Caco-2 (cell line): ENCODE measurements around the gene PHGDH. TPM values are rescaled to one million over a fixed set of nuclear protein-coding genes. Genes with fewer than 3 reads are reported as not detected.

Experiments used
- BruUV-seq: library from RNA; stranded (reverse); fragments of 400-500 nt; replicated peaks from 2 replicates; lab custom pipeline; 2021; lab: Mats Ljungman, UMichigan
- CTCF ChIA-PET: fragments of 300-600 bp; sonication (Branson Sonifier 250); formaldehyde crosslinking; loops from one replicate; lab custom pipeline; 2022; ENCODE audit warnings: antibody characterized with exemption; lab: Charles Lee
- POLR2A ChIA-PET: fragments of 300-600 bp; sonication (Branson Sonifier 250); formaldehyde crosslinking; loops from one replicate; lab custom pipeline; 2022; ENCODE audit warnings: antibody characterized with exemption; lab: Charles Lee
- DNase-seq, 2 experiments: peaks; one replicate each; pipeline versions ENCODE4 v3.0.0 to v3.0.0-alpha.2; 2020 to 2022
- H3K27me3 ChIP-seq: replicated peaks from 2 replicates; pipeline ENCODE4 v1.6.0; 2011; ENCODE audit warnings: low read length; ENCODE audit not compliant: control insufficient read depth, insufficient read depth
- H3K36me3 ChIP-seq: 2 replicates; pipeline ENCODE4 v1.5.1; 2011; ENCODE audit warnings: low read length; ENCODE audit not compliant: control insufficient read depth, insufficient read depth
- H3K4me1 ChIP-seq: fragments of 250-450 bp; sonication (Bioruptor Pico); 2 replicates; pipeline ENCODE4 v1.5.1; 2020; ENCODE audit warnings: mild to moderate bottlenecking
- H3K4me3 ChIP-seq: 2 replicates; pipeline ENCODE4 v1.5.1; 2011; ENCODE audit warnings: low read depth, mild to moderate bottlenecking, control low read depth, low read length
- H3K9me3 ChIP-seq: fragments of 250-450 bp; sonication (Bioruptor Pico); 2 replicates; pipeline ENCODE4 v1.5.1; 2020; ENCODE audit warnings: mild to moderate bottlenecking, moderate library complexity
- H3K27ac Mint-ChIP-seq: one replicate; pipeline ENCODE4 v1.8.0; 2022; ENCODE audit warnings: mixed read lengths; ENCODE audit not compliant: unreplicated experiment
- H3K27me3 Mint-ChIP-seq: one replicate; pipeline ENCODE4 v1.8.0; 2022; ENCODE audit warnings: mixed read lengths; ENCODE audit not compliant: insufficient read depth, unreplicated experiment
- H3K36me3 Mint-ChIP-seq: one replicate; pipeline ENCODE4 v1.8.0; 2022; ENCODE audit warnings: mild to moderate bottlenecking, mixed read lengths; ENCODE audit not compliant: insufficient read depth, unreplicated experiment
- H3K4me1 Mint-ChIP-seq: one replicate; pipeline ENCODE4 v1.8.0; 2022; ENCODE audit warnings: low read depth, mixed read lengths; ENCODE audit not compliant: unreplicated experiment
- H3K4me3 Mint-ChIP-seq: one replicate; pipeline ENCODE4 v1.8.0; 2022; ENCODE audit warnings: mild to moderate bottlenecking, moderate library complexity, mixed read lengths; ENCODE audit not compliant: unreplicated experiment
- H3K9me3 Mint-ChIP-seq: one replicate; pipeline ENCODE4 v1.8.0; 2022; ENCODE audit warnings: mixed read lengths; ENCODE audit not compliant: unreplicated experiment
- CTCF ChIP-seq, 2 experiments: fragments of 200-600 bp in 1 of 2; IDR thresholded peaks; 1 replicate in 1 of 2; 2 replicates in 1 of 2; pipeline versions ENCODE4 v1.5.1 to v1.8.0; 2011 to 2022; ENCODE audit warnings: antibody characterized with exemption in 1 of 2, control low read depth in 1 of 2, inconsistent platforms in 1 of 2, low read depth in 1 of 2, low read length in 1 of 2, mild to moderate bottlenecking in 1 of 2, moderate library complexity in 1 of 2; ENCODE audit not compliant: insufficient read depth in 1 of 2, severe bottlenecking in 1 of 2, unreplicated experiment in 1 of 2
- intact Hi-C: fragments of 100-400 bp; cut with micrococcal nuclease; formaldehyde crosslinking; loops from one replicate; pipeline ENCODE4 v1.10.0; 2022; ENCODE audit not compliant: unreplicated experiment
- total RNA-seq: library from RNA; stranded (reverse); gene quantifications from 2 replicates; pipeline ENCODE4 v1.2.3, GENCODE V29; 2022

PHGDH gene
- total RNA-seq, 1 experiment from 2014 or later, result 410 TPM

GRCh38 chr1:119680723-119681122 lies 31.0 kb upstream of the PHGDH start:
- no peaks in the 10 kb centered on the region for H3K36me3 ChIP-seq
- H3K36me3 Mint-ChIP-seq, result no peaks in the 10 kb centered on the region
- CTCF ChIA-PET, result no interaction called here
- no peaks in the 10 kb centered on the region for H3K4me1 Mint-ChIP-seq
- POLR2A ChIA-PET, result no interaction called here
- no peaks in the 10 kb centered on the region for H3K4me1 ChIP-seq
- no peaks in the 10 kb centered on the region for H3K27me3 ChIP-seq
- no peak for TF ChIP-seq CTCF (IDR thresholded peaks at IDR 0.05; ENCODE audit: insufficient read depth in 1 of 2, low read depth in 1 of 2, low read length in 1 of 2, severe bottlenecking in 1 of 2, unreplicated experiment in 1 of 2)
- no peak for DNase-seq
- BruUV-seq, result no TSS peak
- H3K9me3 ChIP-seq, result no peaks in the 10 kb centered on the region
- peaks cover 2% of the 10 kb centered on the region for H3K27me3 Mint-ChIP-seq
- H3K4me3 Mint-ChIP-seq, result no peak overlapping the region
- H3K4me3 ChIP-seq, result no peak overlapping the region
- no peak overlapping the region for H3K27ac Mint-ChIP-seq
- intact Hi-C loops, result no loop called here
- H3K9me3 Mint-ChIP-seq, result no peaks in the 10 kb centered on the region

- CTCF ChIA-PET, result no interaction called here
- no peak overlapping the region for H3K4me3 ChIP-seq
- intact Hi-C loops, result no loop called here
Observed at GRCh38 chr1:119681560-119681959, 30.2 kb upstream of the PHGDH start.

GRCh38 chr1:119682141-119682540 lies 29.6 kb upstream of the PHGDH start:
- no TSS peak for BruUV-seq
- H3K4me1 Mint-ChIP-seq, result peaks cover 6% of the 10 kb centered on the region
- CTCF ChIA-PET, result no interaction called here
- Histone ChIP-seq H3K9me3 (no peaks in the 10 kb centered on the region), H3K27me3 (no peaks in the 10 kb centered on the region), H3K36me3 (no peaks in the 10 kb centered on the region), H3K4me3 (no peak overlapping the region), H3K4me1 (peaks cover 4% of the 10 kb centered on the region; the same call in 1 of the 2 replicates)
- intact Hi-C loops, result no loop called here
- H3K4me3 Mint-ChIP-seq, result no peak overlapping the region
- no peaks in the 10 kb centered on the region for H3K36me3 Mint-ChIP-seq
- H3K27ac Mint-ChIP-seq, result no peak overlapping the region
- no peak for TF ChIP-seq CTCF (IDR thresholded peaks at IDR 0.05; ENCODE audit: insufficient read depth in 1 of 2, low read depth in 1 of 2, low read length in 1 of 2, severe bottlenecking in 1 of 2, unreplicated experiment in 1 of 2)
- no peaks in the 10 kb centered on the region for H3K9me3 Mint-ChIP-seq
- H3K27me3 Mint-ChIP-seq, result peaks cover 2% of the 10 kb centered on the region
- DNase-seq, result no peak
- POLR2A ChIA-PET, result no interaction called here

More at GRCh38 chr1:119681560-119681959, 30.2 kb upstream of the PHGDH start:
- no peak for TF ChIP-seq CTCF (IDR thresholded peaks at IDR 0.05; ENCODE audit: insufficient read depth in 1 of 2, low read depth in 1 of 2, low read length in 1 of 2, severe bottlenecking in 1 of 2, unreplicated experiment in 1 of 2)
- H3K9me3 Mint-ChIP-seq, result no peaks in the 10 kb centered on the region
- Histone ChIP-seq H3K36me3 (no peaks in the 10 kb centered on the region), H3K9me3 (no peaks in the 10 kb centered on the region), H3K4me1 (no peaks in the 10 kb centered on the region), H3K27me3 (no peaks in the 10 kb centered on the region)
- DNase-seq, result no peak
- peaks cover 2% of the 10 kb centered on the region for H3K27me3 Mint-ChIP-seq
- no peaks in the 10 kb centered on the region for H3K36me3 Mint-ChIP-seq
- no peaks in the 10 kb centered on the region for H3K4me1 Mint-ChIP-seq
- no TSS peak for BruUV-seq
- no peak overlapping the region for H3K4me3 Mint-ChIP-seq
- POLR2A ChIA-PET, result no interaction called here
- no peak overlapping the region for H3K27ac Mint-ChIP-seq
